ENCODE results near the gene SIX3. TPM values are rescaled to one million over a fixed set of nuclear protein-coding genes. Genes with fewer than 3 reads are reported as not detected.

Gene SIX3
- total and polyA plus RNA-seq, 2 donors (not counting 3 experiments of a cell fraction or from before 2014, with no cell fraction given), result not detected

DNA sequence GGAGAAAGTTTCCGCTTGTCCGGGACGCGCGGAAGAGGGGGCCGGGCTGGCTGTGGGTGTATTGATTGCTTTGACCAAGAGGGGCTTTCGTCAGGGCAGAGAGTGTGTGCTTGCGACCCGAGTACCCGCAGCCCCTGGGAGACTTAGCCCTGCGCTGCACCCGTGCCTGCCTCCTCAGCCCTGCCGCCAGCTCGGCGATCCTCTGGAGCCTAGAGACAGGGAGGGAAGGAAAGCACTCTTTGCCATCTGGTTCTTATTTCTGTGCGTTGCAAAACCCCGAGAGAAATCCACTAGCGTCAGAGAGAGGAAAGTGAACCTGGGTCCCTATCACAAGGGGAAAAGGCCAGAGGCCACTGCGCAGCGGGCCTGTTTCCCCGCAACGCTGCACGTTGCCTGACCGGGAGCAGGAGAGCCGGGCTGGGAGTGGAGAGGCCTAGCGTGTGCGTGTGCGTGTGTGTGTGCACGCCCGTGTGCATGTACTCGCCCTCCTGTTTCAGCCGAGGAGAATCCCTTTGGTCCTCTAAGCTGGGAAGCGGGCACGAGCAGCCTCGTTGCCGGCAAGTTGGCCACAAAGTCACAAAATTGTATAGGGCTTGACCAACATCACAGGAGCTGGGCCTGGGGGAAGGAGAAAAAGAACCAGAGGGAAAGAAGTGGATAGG lies 1.7 kb downstream of the SIX3 start:
- Histone ChIP-seq H2AFZ (ENCODE audit: low read depth, low read length) (no peak overlapping the region), H3K79me2 (ENCODE audit: control insufficient read depth, insufficient read depth, low read length) (no peaks in the 10 kb centered on the region), H3K9me3 (replicated peaks; ENCODE audit: control insufficient read depth, insufficient read depth, low read length) (no peaks in the 10 kb centered on the region), H3K27ac (ENCODE audit: insufficient read depth, low read depth, low read length) (no peak overlapping the region), H4K20me1 (replicated peaks; ENCODE audit: control insufficient read depth, extremely low read depth, insufficient read depth, low read length) (no peaks in the 10 kb centered on the region), H3K27me3 (ENCODE audit: control insufficient read depth in 2 of 2, insufficient read depth in 2 of 2, low read length in 2 of 2) (peaks cover 83 to 97% of the 10 kb centered on the region in 2 experiments), H3K4me3 (replicated peaks in 1 of 3; ENCODE audit: insufficient read depth in 1 of 3, low read depth in 1 of 3, low read length in 3 of 3) (no peak overlapping the region), H3K4me2 (ENCODE audit: insufficient read depth, low read length) (no peak overlapping the region), H3K9ac (replicated peaks; ENCODE audit: extremely low read depth, insufficient read depth, low read length) (no peak overlapping the region), H3K9me1 (replicated peaks; ENCODE audit: control insufficient read depth, extremely low read depth, insufficient read depth, low read length) (no peaks in the 10 kb centered on the region), H3K4me1 (ENCODE audit: control insufficient read depth, extremely low read depth, insufficient read depth, low read length) (no peaks in the 10 kb centered on the region), H3K36me3 (ENCODE audit: control insufficient read depth in 2 of 2, extremely low read depth in 1 of 2, insufficient read depth in 2 of 2, low read length in 2 of 2) (no peaks in the 10 kb centered on the region)
- CTCF ChIA-PET, result interaction anchor here (1.0 to 1.7 kb wide), 2 partner anchors 12 to 464 kb away, joined by 3 to 5 read pairs; no protein-coding TSS in a partner anchor
- TF ChIP-seq, protein P1, sequence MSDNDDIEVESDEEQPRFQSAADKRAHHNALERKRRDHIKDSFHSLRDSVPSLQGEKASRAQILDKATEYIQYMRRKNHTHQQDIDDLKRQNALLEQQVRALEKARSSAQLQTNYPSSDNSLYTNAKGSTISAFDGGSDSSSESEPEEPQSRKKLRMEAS (IDR thresholded peaks at IDR 0.05; ENCODE audit: insufficient read depth, insufficient read length), result no peak
- dilution Hi-C loops (cut with MboI; ENCODE audit: extremely low pct_ligation_motif_present, low sequenced_read_pairs) (no loop called here), intact Hi-C loops (cut with micrococcal nuclease) (loop anchor here (5.0 kb wide), 1 partner anchor 141 kb away; no protein-coding TSS in a partner anchor)
- FAIRE-seq (no peak), DNase-seq (ENCODE audit: low read depth, low spot score) (no peak)
- POLR2A ChIA-PET, result no interaction called here
- BruUV-seq (replicated peaks), result no TSS peak

DNA sequence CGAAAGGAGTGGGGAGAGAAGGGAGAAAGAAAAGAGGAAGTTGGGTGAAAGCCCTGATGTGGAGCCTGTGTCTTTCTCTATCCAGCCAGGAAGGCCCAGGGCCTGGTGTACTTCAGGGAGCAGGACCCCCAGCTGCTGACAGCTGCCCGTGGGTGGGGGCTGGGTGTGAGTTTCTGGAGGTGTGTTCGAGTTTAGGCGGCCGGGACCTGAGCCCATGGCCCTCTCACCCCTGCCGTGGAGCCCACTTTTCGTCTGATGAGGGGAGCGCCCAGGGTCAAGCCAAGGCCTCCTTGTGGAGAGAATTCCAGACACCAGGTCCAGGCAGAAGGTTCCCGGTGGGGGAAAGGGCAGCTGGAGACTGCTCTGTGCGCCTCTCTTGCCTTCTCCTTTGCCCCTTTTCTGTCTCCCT lies 2.2 kb downstream of the SIX3 start:
- no peaks in the 10 kb centered on the region for H4K20me1 ChIP-seq (replicated peaks; ENCODE audit: control insufficient read depth, extremely low read depth, insufficient read depth, low read length)
- no peaks in the 10 kb centered on the region for H3K9me3 ChIP-seq (replicated peaks; ENCODE audit: control insufficient read depth, insufficient read depth, low read length)
- H2AFZ ChIP-seq (ENCODE audit: low read depth, low read length), result no peak overlapping the region
- no peak overlapping the region for H3K4me3 ChIP-seq (replicated peaks in 1 of 3; ENCODE audit: insufficient read depth in 1 of 3, low read depth in 1 of 3, low read length in 3 of 3)
- intact Hi-C loops (cut with micrococcal nuclease) (loop anchor here (5.0 kb wide), 1 partner anchor 141 kb away; no protein-coding TSS in a partner anchor), dilution Hi-C loops (cut with MboI; ENCODE audit: extremely low pct_ligation_motif_present, low sequenced_read_pairs) (no loop called here)
- H3K4me1 ChIP-seq (ENCODE audit: control insufficient read depth, extremely low read depth, insufficient read depth, low read length), result no peaks in the 10 kb centered on the region
- BruUV-seq (replicated peaks), result no TSS peak
- CTCF ChIA-PET, result interaction anchor here (1.0 to 1.7 kb wide), 2 partner anchors 11 to 464 kb away, joined by 3 to 5 read pairs; no protein-coding TSS in a partner anchor
- no peaks in the 10 kb centered on the region for H3K9me1 ChIP-seq (replicated peaks; ENCODE audit: control insufficient read depth, extremely low read depth, insufficient read depth, low read length)
- no peaks in the 10 kb centered on the region for H3K36me3 ChIP-seq (ENCODE audit: control insufficient read depth in 2 of 2, extremely low read depth in 1 of 2, insufficient read depth in 2 of 2, low read length in 2 of 2)
- POLR2A ChIA-PET, result no interaction called here
- peaks cover 83 to 97% of the 10 kb centered on the region in 2 experiments for H3K27me3 ChIP-seq (ENCODE audit: control insufficient read depth in 2 of 2, insufficient read depth in 2 of 2, low read length in 2 of 2)
- no peak overlapping the region for H3K9ac ChIP-seq (replicated peaks; ENCODE audit: extremely low read depth, insufficient read depth, low read length)
- DNase-seq (ENCODE audit: low read depth, low spot score) (no peak), FAIRE-seq (no peak)
- TF ChIP-seq, protein P2, sequence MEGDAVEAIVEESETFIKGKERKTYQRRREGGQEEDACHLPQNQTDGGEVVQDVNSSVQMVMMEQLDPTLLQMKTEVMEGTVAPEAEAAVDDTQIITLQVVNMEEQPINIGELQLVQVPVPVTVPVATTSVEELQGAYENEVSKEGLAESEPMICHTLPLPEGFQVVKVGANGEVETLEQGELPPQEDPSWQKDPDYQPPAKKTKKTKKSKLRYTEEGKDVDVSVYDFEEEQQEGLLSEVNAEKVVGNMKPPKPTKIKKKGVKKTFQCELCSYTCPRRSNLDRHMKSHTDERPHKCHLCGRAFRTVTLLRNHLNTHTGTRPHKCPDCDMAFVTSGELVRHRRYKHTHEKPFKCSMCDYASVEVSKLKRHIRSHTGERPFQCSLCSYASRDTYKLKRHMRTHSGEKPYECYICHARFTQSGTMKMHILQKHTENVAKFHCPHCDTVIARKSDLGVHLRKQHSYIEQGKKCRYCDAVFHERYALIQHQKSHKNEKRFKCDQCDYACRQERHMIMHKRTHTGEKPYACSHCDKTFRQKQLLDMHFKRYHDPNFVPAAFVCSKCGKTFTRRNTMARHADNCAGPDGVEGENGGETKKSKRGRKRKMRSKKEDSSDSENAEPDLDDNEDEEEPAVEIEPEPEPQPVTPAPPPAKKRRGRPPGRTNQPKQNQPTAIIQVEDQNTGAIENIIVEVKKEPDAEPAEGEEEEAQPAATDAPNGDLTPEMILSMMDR (IDR thresholded peaks at IDR 0.05; ENCODE audit: extremely low read depth in 1 of 2, insufficient read depth in 1 of 2, low read depth in 1 of 2, low read length in 2 of 2), result no peak
- TF ChIP-seq POLR2A (IDR thresholded peaks at IDR 0.05; ENCODE audit: low read depth, low read length), result no peak
- TF ChIP-seq, protein P1 (IDR thresholded peaks at IDR 0.05; ENCODE audit: insufficient read depth, insufficient read length), result no peak
- TF ChIP-seq MYC (IDR thresholded peaks at IDR 0.05; ENCODE audit: low read depth, low read length), result no peak
- TF ChIP-seq GATA2 (IDR thresholded peaks at IDR 0.05; ENCODE audit: insufficient read depth, insufficient read length, low read depth, low read length), result no peak
- TF ChIP-seq JUN (IDR thresholded peaks at IDR 0.05; ENCODE audit: borderline replicate concordance, insufficient read depth, insufficient read length, low read depth), result no peak
- no peak for TF ChIP-seq FOS (IDR thresholded peaks at IDR 0.05; ENCODE audit: borderline replicate concordance, insufficient read depth, low read length)
- TF ChIP-seq POLR2AphosphoS5 (IDR thresholded peaks at IDR 0.05; ENCODE audit: insufficient read depth, low read depth, low read length), result no peak
- no peak for TF ChIP-seq EZH2 (IDR thresholded peaks at IDR 0.05; ENCODE audit: borderline replicate concordance, low read depth, low read length, severe bottlenecking)
- no peak overlapping the region for H3K4me2 ChIP-seq (ENCODE audit: insufficient read depth, low read length)
- H3K27ac ChIP-seq (ENCODE audit: insufficient read depth, low read depth, low read length), result no peak overlapping the region
- H3K79me2 ChIP-seq (ENCODE audit: control insufficient read depth, insufficient read depth, low read length), result no peaks in the 10 kb centered on the region
